Fibroblast of skin of right biceps (primary cell): ENCODE results near the gene GAB2.

Experiments
- DNase-seq: peaks from one replicate; pipeline ENCODE4 v3.0.0-alpha.2; 2013

GAB2 gene

GRCh38 chr11:78170874-78171549 is 246.6 kb downstream of the GAB2 start:
- no peak for DNase-seq

GRCh38 chr11:78170413-78170812 is 247.2 kb downstream of the GAB2 start:
- DNase-seq, result no peak

DNA sequence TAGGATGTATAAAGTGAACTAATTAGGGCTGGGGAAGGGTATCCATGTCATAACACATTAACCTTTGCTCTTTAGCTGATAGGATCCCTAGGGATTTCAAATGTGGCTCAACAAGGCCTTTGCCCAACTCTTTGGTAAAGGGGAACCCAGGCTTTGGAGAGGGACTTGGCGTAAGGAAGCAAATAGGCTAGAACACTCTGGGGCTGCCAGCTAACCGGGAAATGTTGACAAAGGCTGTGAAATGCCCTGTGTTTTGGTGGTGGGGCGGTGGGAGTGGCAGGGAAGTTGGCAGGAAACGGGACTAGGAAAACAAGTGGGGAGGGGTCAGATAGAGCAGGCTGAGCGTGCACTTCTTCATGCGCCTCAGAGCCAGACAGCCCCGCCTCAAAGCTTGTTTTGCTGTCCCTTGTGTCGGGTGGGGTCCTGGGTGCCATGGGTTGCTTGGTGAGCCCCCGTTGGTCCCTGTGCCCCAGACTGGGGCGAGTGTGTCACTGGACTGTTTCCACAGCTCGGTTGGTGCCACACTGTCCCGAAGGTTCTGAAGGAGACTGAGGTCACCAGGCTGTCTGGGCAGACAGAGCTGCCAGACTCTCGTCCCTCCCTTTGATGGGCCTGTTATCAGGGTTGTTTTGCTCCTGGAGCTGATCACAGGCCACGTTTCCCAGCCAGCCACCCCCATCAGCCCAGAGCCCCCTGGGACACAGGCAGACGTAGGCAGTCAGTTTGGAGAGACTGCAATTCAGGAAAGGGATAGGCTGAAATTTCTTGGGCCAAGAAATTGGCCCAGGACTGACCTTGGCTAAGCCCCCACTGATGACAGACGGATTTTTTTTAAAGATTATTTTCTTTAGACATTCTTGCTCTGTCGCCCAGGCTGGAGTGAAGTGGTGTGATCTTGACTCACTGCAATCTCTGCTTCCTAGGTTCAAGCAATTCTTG is 248.8 kb downstream of the GAB2 start:
- DNase-seq, result peak; percentile 94

- DNase-seq, result no peak
Measured at GRCh38 chr11:78166855-78167469, 250.7 kb downstream of the GAB2 start.
